HFFc6 (cell line): ENCODE results near the gene CORO7. TPM values are rescaled to one million over a fixed set of nuclear protein-coding genes. Genes with fewer than 3 reads are reported as not detected.

Experiments
- DNase-seq: peaks from one replicate; pipeline ENCODE4 v3.0.0-alpha.2; 2018
- H3K27ac Mint-ChIP-seq: 2 replicates; pipeline ENCODE4 v1.8.0; 2020; ENCODE audit warnings: mild to moderate bottlenecking, mixed read lengths
- H3K27me3 Mint-ChIP-seq: 2 replicates; pipeline ENCODE4 v1.8.0; 2021; ENCODE audit warnings: mild to moderate bottlenecking, moderate library complexity, mixed read lengths; ENCODE audit not compliant: insufficient read depth
- H3K36me3 Mint-ChIP-seq: 2 replicates; pipeline ENCODE4 v1.8.0; 2021; ENCODE audit warnings: low read depth, mixed read lengths
- H3K4me1 Mint-ChIP-seq: 2 replicates; pipeline ENCODE4 v1.8.0; 2020; ENCODE audit warnings: low read depth, mixed read lengths
- H3K4me3 Mint-ChIP-seq: 2 replicates; pipeline ENCODE4 v1.8.0; 2020; ENCODE audit warnings: mild to moderate bottlenecking, moderate library complexity, mixed read lengths
- H3K9me3 Mint-ChIP-seq: 2 replicates; pipeline ENCODE4 v1.8.0; 2020; ENCODE audit warnings: mild to moderate bottlenecking, mixed read lengths
- total RNA-seq, 6 experiments: library from RNA; stranded (reverse); fragmentation: NEBNext Ultra II Directional; extraction: Animal tissue kit (Norgen Biotek cat#: 25700); gene quantifications; 2 replicates in 1 of 6; 3 replicates in 5 of 6; pipeline ENCODE4 v1.2.3, GENCODE V29; 2021
- TF ChIP-seq, protein P1 (sequence below): fragments of 200-600 bp; sonication (generic); IDR thresholded peaks from 2 replicates; pipeline ENCODE4 v1.5.0; 2021; ENCODE audit warnings: antibody characterized with exemption, mild to moderate bottlenecking

The CORO7 gene
- total RNA-seq, 6 experiments from 2014 or later, result 12.1 to 20.9 (median 17.2) TPM

GRCh38 chr16:4339909-4340308, 76.5 kb downstream of the CORO7 start:
- Mint-ChIP-seq H3K9me3 (no peaks in the 10 kb centered on the region), H3K27ac (no peak overlapping the region), H3K27me3 (peaks cover 12% of the 10 kb centered on the region), H3K4me3 (no peak overlapping the region), H3K4me1 (no peaks in the 10 kb centered on the region), H3K36me3 (peaks cover 5% of the 10 kb centered on the region; the same call in 1 of the 2 replicates)
- TF ChIP-seq, protein P1, sequence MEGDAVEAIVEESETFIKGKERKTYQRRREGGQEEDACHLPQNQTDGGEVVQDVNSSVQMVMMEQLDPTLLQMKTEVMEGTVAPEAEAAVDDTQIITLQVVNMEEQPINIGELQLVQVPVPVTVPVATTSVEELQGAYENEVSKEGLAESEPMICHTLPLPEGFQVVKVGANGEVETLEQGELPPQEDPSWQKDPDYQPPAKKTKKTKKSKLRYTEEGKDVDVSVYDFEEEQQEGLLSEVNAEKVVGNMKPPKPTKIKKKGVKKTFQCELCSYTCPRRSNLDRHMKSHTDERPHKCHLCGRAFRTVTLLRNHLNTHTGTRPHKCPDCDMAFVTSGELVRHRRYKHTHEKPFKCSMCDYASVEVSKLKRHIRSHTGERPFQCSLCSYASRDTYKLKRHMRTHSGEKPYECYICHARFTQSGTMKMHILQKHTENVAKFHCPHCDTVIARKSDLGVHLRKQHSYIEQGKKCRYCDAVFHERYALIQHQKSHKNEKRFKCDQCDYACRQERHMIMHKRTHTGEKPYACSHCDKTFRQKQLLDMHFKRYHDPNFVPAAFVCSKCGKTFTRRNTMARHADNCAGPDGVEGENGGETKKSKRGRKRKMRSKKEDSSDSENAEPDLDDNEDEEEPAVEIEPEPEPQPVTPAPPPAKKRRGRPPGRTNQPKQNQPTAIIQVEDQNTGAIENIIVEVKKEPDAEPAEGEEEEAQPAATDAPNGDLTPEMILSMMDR, result peak; percentile 16; the same call in 1 of the 2 replicates
- DNase-seq, result no peak

DNA sequence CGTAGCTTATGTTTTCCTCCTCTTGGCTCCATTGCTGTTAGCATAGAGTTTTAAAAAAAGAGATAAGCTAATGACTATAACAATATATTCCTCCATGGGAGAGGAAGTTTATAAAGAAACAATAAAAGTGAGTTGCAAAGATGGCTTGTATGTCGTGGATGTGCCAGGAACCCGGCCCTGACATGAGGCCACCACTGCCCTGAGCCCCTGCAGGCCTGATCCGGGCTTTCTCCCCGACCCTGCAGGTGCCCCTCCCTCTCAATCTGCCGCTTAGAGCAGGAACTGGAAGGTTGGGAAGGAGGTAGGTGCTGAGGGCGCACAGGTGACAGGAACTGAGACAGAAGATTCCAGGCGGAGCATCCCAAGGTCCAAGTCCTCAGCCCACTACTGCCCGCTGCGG, 76.9 kb downstream of the CORO7 start:
- TF ChIP-seq, protein P1, result no peak
- Mint-ChIP-seq H3K27ac (0 out of 2 replicates have a peak overlapping the region, but pooled peaks have one; percentile 21), H3K36me3 (peaks cover 5% of the 10 kb centered on the region; the same call in 1 of the 2 replicates), H3K27me3 (peaks cover 12% of the 10 kb centered on the region), H3K4me3 (no peak overlapping the region), H3K4me1 (no peaks in the 10 kb centered on the region), H3K9me3 (no peaks in the 10 kb centered on the region)
- DNase-seq, result no peak

DNA sequence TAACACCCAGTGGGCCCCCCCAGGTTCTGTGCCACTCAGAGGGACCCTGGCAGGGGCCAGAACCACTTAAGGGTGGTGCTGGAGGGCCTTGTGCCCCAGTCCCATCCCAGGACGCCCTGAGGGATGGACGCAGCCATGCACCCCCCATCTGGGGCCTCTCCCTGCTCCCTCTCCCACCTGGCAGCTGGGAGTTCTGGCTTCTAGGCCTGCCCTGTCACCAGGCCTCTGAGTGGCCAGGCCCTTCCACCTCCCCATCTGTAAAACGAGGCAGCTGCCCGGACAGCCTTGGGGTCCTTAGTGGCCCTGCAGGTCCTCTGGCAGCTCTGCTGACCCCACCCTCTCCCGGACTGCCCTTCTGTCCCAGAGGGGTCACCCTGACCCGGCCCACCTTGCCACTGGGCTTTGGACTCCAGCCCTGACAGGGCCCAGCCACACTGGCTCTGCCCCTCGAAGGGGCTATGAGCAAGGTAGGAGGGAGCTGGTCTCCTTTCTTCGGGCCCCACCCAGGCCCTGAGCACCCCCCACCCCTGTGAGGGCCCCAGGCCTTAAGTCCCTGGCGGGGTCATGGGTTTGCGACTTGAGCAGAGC, 77.6 kb downstream of the CORO7 start:
- H3K4me3 Mint-ChIP-seq, result no peak overlapping the region
- H3K4me1 Mint-ChIP-seq, result no peaks in the 10 kb centered on the region
- TF ChIP-seq, protein P1, result no peak
- H3K27me3 Mint-ChIP-seq, result peaks cover 12% of the 10 kb centered on the region
- H3K9me3 Mint-ChIP-seq, result no peaks in the 10 kb centered on the region
- DNase-seq, result no peak
- H3K36me3 Mint-ChIP-seq, result peaks cover 5% of the 10 kb centered on the region; the same call in 1 of the 2 replicates
- no peak overlapping the region for H3K27ac Mint-ChIP-seq

- H3K4me1 Mint-ChIP-seq, result no peaks in the 10 kb centered on the region
- no peaks in the 10 kb centered on the region for H3K9me3 Mint-ChIP-seq
- peaks cover 5% of the 10 kb centered on the region; the same call in 1 of the 2 replicates for H3K36me3 Mint-ChIP-seq
- H3K4me3 Mint-ChIP-seq, result no peak overlapping the region
- H3K27ac Mint-ChIP-seq, result no peak overlapping the region
- DNase-seq, result no peak
- peaks cover 12% of the 10 kb centered on the region for H3K27me3 Mint-ChIP-seq
- TF ChIP-seq, protein P1, result peak; percentile 48
Measured at GRCh38 chr16:4338125-4338582, 78.2 kb downstream of the CORO7 start.

DNA sequence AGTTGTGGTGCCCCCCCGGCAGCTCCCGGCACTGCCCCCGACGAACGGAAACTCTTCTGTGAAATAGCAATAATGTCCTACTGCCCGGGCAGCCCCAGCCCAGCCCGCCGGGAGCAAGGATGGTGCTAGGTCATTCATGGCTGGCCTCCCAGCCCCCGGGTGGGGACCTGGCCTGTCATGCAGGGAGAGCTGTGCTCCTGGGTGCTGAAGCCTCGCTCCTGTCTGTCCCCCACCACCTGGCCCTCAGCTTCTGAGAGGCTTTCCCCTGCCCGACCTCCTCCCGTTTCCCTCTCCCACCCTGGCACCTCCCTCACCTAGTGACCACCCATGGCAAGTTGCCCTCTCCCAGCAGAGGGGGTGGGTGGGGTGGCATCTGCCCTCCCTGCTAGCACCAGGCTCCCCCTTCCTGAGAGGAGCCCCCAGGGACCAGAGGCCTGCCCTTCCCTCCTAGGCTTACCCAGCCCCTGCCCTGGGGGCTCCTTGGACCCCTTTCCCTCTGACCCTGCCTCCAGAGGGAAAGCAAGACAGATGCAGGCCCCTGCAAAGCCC, 78.8 kb downstream of the CORO7 start:
- Mint-ChIP-seq H3K4me1 (no peaks in the 10 kb centered on the region), H3K36me3 (peaks cover 5% of the 10 kb centered on the region; the same call in 1 of the 2 replicates), H3K27me3 (peaks cover 12% of the 10 kb centered on the region), H3K9me3 (no peaks in the 10 kb centered on the region), H3K4me3 (no peak overlapping the region), H3K27ac (no peak overlapping the region)
- TF ChIP-seq, protein P1, result no peak
- DNase-seq, result no peak
